ENCODE data around the gene MAP2K5. TPM values are rescaled to one million over a fixed set of nuclear protein-coding genes. Genes with fewer than 3 reads are reported as not detected.

Gene MAP2K5
- total and polyA plus RNA-seq, 7 donors, result 11.3 to 19.4 (median 14.3) TPM

- WGBS, 2 donors, result 95 to 96% methylated on average over 4 of the region's 4 CpGs
- no peak overlapping the region for H3K27ac ChIP-seq
- no peaks in the 10 kb centered on the region for H3K27me3 ChIP-seq
- H3K4me1 ChIP-seq, result no peaks in the 10 kb centered on the region
- TF ChIP-seq POLR2AphosphoS5 (IDR thresholded peaks at IDR 0.05) (no peak), CTCF (IDR thresholded peaks at IDR 0.05) (no peak), POLR2A (IDR thresholded peaks at IDR 0.05) (no peak), EP300 (IDR thresholded peaks at IDR 0.05) (no peak)
- DNase-seq, result no peak
- intact Hi-C loops (cut with DNase I), result no loop called here
- H3K4me3 ChIP-seq, result no peak overlapping the region
- H3K9me3 ChIP-seq, result no peaks in the 10 kb centered on the region
- H3K36me3 ChIP-seq, result peaks cover 0 to 30% (median 5%) of the 10 kb centered on the region in 4 donors
Measured at GRCh38 chr15:67585681-67586080, 43.2 kb downstream of the MAP2K5 start.

- intact Hi-C loops (cut with DNase I), result no loop called here
- no peak for TF ChIP-seq POLR2A (IDR thresholded peaks at IDR 0.05)
- TF ChIP-seq CTCF (IDR thresholded peaks at IDR 0.05), result no peak
- no peak for TF ChIP-seq POLR2AphosphoS5 (IDR thresholded peaks at IDR 0.05)
- TF ChIP-seq EP300 (IDR thresholded peaks at IDR 0.05), result no peak
- Histone ChIP-seq H3K4me3 (no peak overlapping the region), H3K27ac (no peak overlapping the region), H3K27me3 (no peaks in the 10 kb centered on the region), H3K9me3 (no peaks in the 10 kb centered on the region), H3K4me1 (no peaks in the 10 kb centered on the region), H3K36me3 (peaks cover 0 to 30% (median 5%) of the 10 kb centered on the region in 4 donors)
- DNase-seq, result no peak
- 81 to 94% methylated on average over 7 of the region's 7 CpGs for WGBS, 2 donors
Measured at GRCh38 chr15:67587331-67587730, 44.8 kb downstream of the MAP2K5 start.

- DNase-seq, result no peak
- no peaks in the 10 kb centered on the region for H3K27me3 ChIP-seq
- H3K36me3 ChIP-seq, result peaks cover 0 to 34% (median 5%) of the 10 kb centered on the region in 4 donors
- 86 to 89% methylated on average over 3 of the region's 3 CpGs for WGBS, 2 donors
- no peak overlapping the region for H3K4me3 ChIP-seq
- H3K9me3 ChIP-seq, result no peaks in the 10 kb centered on the region
- TF ChIP-seq CTCF (IDR thresholded peaks at IDR 0.05) (no peak), EP300 (IDR thresholded peaks at IDR 0.05) (no peak), POLR2AphosphoS5 (IDR thresholded peaks at IDR 0.05) (no peak), POLR2A (IDR thresholded peaks at IDR 0.05) (no peak)
- no peaks in the 10 kb centered on the region for H3K4me1 ChIP-seq
- intact Hi-C loops (cut with DNase I), result no loop called here
- H3K27ac ChIP-seq, result no peak overlapping the region
Measured at GRCh38 chr15:67587754-67588153, 45.3 kb downstream of the MAP2K5 start.

- Histone ChIP-seq H3K36me3 (peaks cover 0 to 58% (median 8%) of the 10 kb centered on the region in 4 donors), H3K9me3 (no peaks in the 10 kb centered on the region), H3K4me1 (no peaks in the 10 kb centered on the region), H3K27ac (no peak overlapping the region), H3K27me3 (no peaks in the 10 kb centered on the region), H3K4me3 (no peak overlapping the region)
- WGBS, 2 donors, result 94 to 97% methylated on average over 3 of the region's 3 CpGs
- no peak for TF ChIP-seq EP300 (IDR thresholded peaks at IDR 0.05)
- TF ChIP-seq POLR2AphosphoS5 (IDR thresholded peaks at IDR 0.05), result no peak
- TF ChIP-seq CTCF (IDR thresholded peaks at IDR 0.05), result no peak
- TF ChIP-seq POLR2A (IDR thresholded peaks at IDR 0.05), result no peak
- DNase-seq, result no peak
- intact Hi-C loops (cut with DNase I), result no loop called here
Measured at GRCh38 chr15:67590191-67590590, 47.7 kb downstream of the MAP2K5 start.

- Histone ChIP-seq H3K4me3 (no peak overlapping the region), H3K36me3 (peaks cover 0 to 65% (median 8%) of the 10 kb centered on the region in 4 donors), H3K27me3 (no peaks in the 10 kb centered on the region), H3K27ac (no peak overlapping the region), H3K4me1 (no peaks in the 10 kb centered on the region), H3K9me3 (no peaks in the 10 kb centered on the region)
- DNase-seq, result no peak
- intact Hi-C loops (cut with DNase I), result no loop called here
- TF ChIP-seq CTCF (IDR thresholded peaks at IDR 0.05) (no peak), EP300 (IDR thresholded peaks at IDR 0.05) (no peak), POLR2A (IDR thresholded peaks at IDR 0.05) (no peak), POLR2AphosphoS5 (IDR thresholded peaks at IDR 0.05) (no peak)
Measured at GRCh38 chr15:67592245-67592644, 49.7 kb downstream of the MAP2K5 start.
